Loucy (cell line): ENCODE measurements around the gene TMEM107.

Source experiments
- H2AFZ ChIP-seq: fragments of 200-600 bp; sonication (generic); 2 replicates; pipeline ENCODE4 v1.6.0; 2016; ENCODE audit warnings: antibody characterized with exemption, mild to moderate bottlenecking, low read length, moderate library complexity
- H3F3A ChIP-seq: fragments of 200-600 bp; 2 replicates; pipeline ENCODE4 v1.6.0; 2016; ENCODE audit warnings: antibody characterized with exemption, low read depth, mild to moderate bottlenecking
- H3K27me3 ChIP-seq: fragments of 200-600 bp; sonication (generic); 2 replicates; pipeline ENCODE4 v1.6.1; 2014; ENCODE audit warnings: low read length, mild to moderate bottlenecking; ENCODE audit not compliant: insufficient read depth, poor library complexity, severe bottlenecking
- H3K36me3 ChIP-seq: fragments of 200-600 bp; sonication (generic); 2 replicates; pipeline ENCODE4 v1.6.1; 2016; ENCODE audit warnings: low read length; ENCODE audit not compliant: insufficient read depth
- H3K4me1 ChIP-seq: fragments of 200-600 bp; sonication (generic); 2 replicates; pipeline ENCODE4 v1.5.1; 2014; ENCODE audit warnings: low read length, mild to moderate bottlenecking; ENCODE audit not compliant: insufficient read depth, poor library complexity, severe bottlenecking
- H3K4me2 ChIP-seq: fragments of 200-600 bp; sonication (generic); 2 replicates; pipeline ENCODE4 v1.6.0; 2014; ENCODE audit warnings: antibody characterized with exemption, low read length, low read depth, mild to moderate bottlenecking; ENCODE audit not compliant: poor library complexity, severe bottlenecking
- H3K4me3 ChIP-seq: fragments of 200-600 bp; sonication (generic); 2 replicates; pipeline ENCODE4 v1.5.1; 2014; ENCODE audit warnings: low read length, mild to moderate bottlenecking, mixed read lengths; ENCODE audit not compliant: poor library complexity, severe bottlenecking
- H3K79me2 ChIP-seq: fragments of 200-600 bp; sonication (generic); 2 replicates; pipeline ENCODE4 v1.6.1; 2014; ENCODE audit warnings: low read length; ENCODE audit not compliant: insufficient read depth
- H3K9ac ChIP-seq: fragments of 200-600 bp; sonication (generic); 2 replicates; pipeline ENCODE4 v1.6.0; 2014; ENCODE audit warnings: mild to moderate bottlenecking, low read depth, low read length, moderate library complexity; ENCODE audit not compliant: poor library complexity, severe bottlenecking
- H3K9me2 ChIP-seq: fragments of 200-600 bp; sonication (generic); replicated peaks from 2 replicates; pipeline ENCODE4 v1.6.1; 2016; ENCODE audit warnings: low read depth, low read length, mixed read lengths
- H3K9me3 ChIP-seq: fragments of 200-600 bp; sonication (generic); 2 replicates; pipeline ENCODE4 v1.6.1; 2014; ENCODE audit warnings: mild to moderate bottlenecking, antibody characterized with exemption, low read length, low read depth; ENCODE audit not compliant: insufficient read depth
- H4K20me1 ChIP-seq: fragments of 200-600 bp; sonication (generic); 2 replicates; pipeline ENCODE4 v1.6.0; 2014; ENCODE audit warnings: antibody characterized with exemption, low read length, mild to moderate bottlenecking; ENCODE audit not compliant: insufficient read depth, poor library complexity, severe bottlenecking
- CTCF ChIP-seq: fragments of 200-600 bp; sonication (generic); conservative IDR thresholded peaks from 2 replicates; pipeline ENCODE4 v1.5.1; 2014; ENCODE audit warnings: mild to moderate bottlenecking, antibody characterized with exemption, low read length
- EZH2phosphoT487 ChIP-seq: fragments of 200-600 bp; IDR thresholded peaks from 2 replicates; pipeline ENCODE4 v1.6.1; 2018; ENCODE audit warnings: antibody characterized with exemption, mild to moderate bottlenecking, moderate library complexity, borderline replicate concordance

TMEM107 gene

GRCh38 chr17:8204761-8205555 lies 28.8 kb upstream of the TMEM107 start:
- Histone ChIP-seq H3K79me2 (peaks cover 51% of the 10 kb centered on the region), H4K20me1 (peaks cover 31% of the 10 kb centered on the region), H3K4me1 (peaks cover 14% of the 10 kb centered on the region), H3K36me3 (peaks cover 38% of the 10 kb centered on the region; the same call in 1 of the 2 replicates), H3K9ac (no peak overlapping the region), H3K4me2 (peak overlapping the region; percentile 12), H3K27me3 (no peaks in the 10 kb centered on the region), H3K4me3 (no peak overlapping the region), H3F3A (peaks cover 3% of the 10 kb centered on the region; the same call in 1 of the 2 replicates), H2AFZ (no peak overlapping the region), H3K9me2 (no peaks in the 10 kb centered on the region), H3K9me3 (no peaks in the 10 kb centered on the region)
- TF ChIP-seq CTCF (no peak), EZH2phosphoT487 (no peak)

GRCh38 chr17:8192070-8192815 lies 16.1 kb upstream of the TMEM107 start:
- Histone ChIP-seq H3F3A (peaks cover 11% of the 10 kb centered on the region), H3K9me3 (no peaks in the 10 kb centered on the region), H2AFZ (peak overlapping the region; percentile 62), H3K4me3 (peak overlapping the region; percentile 72), H3K36me3 (no peaks in the 10 kb centered on the region), H3K4me2 (peak overlapping the region; percentile 94), H3K4me1 (peaks cover 32% of the 10 kb centered on the region), H3K79me2 (peaks cover 13% of the 10 kb centered on the region; the same call in 1 of the 2 replicates), H3K27me3 (no peaks in the 10 kb centered on the region), H3K9me2 (no peaks in the 10 kb centered on the region), H4K20me1 (peaks cover 5% of the 10 kb centered on the region), H3K9ac (peak overlapping the region; percentile 67)
- TF ChIP-seq CTCF (no peak), EZH2phosphoT487 (no peak)

- Histone ChIP-seq H3F3A (peaks cover 22% of the 10 kb centered on the region), H3K9me3 (no peaks in the 10 kb centered on the region), H3K27me3 (no peaks in the 10 kb centered on the region), H3K4me3 (peak overlapping the region; percentile 84), H3K4me2 (peak overlapping the region; percentile 75), H3K4me1 (peaks cover 37% of the 10 kb centered on the region), H4K20me1 (peaks cover 5% of the 10 kb centered on the region), H3K9ac (peak overlapping the region; percentile 66), H3K9me2 (no peaks in the 10 kb centered on the region), H2AFZ (peak overlapping the region; percentile 79), H3K36me3 (no peaks in the 10 kb centered on the region), H3K79me2 (peaks cover 13% of the 10 kb centered on the region; the same call in 1 of the 2 replicates)
- TF ChIP-seq CTCF (no peak; the same call in 1 of the 2 replicates), EZH2phosphoT487 (no peak)
These were observed 14.3 kb upstream of the TMEM107 start for GRCh38 chr17:8190506-8190905.
